ENCODE data around the gene SFR1.
"Not testable (repeated sequence)": the region's sequence is repeated elsewhere in the genome, so short reads cannot be mapped to it uniquely, and the experiment has no call there.

SFR1 gene

GRCh38 chr10:104146882-104147281, 24.9 kb downstream of the SFR1 start:
- Histone ChIP-seq H3K27me3 (ENCODE audit: control insufficient read depth in 5 of 5, insufficient read depth in 4 of 5, low read length in 5 of 5) (no peaks in the 10 kb centered on the region), H3K36me3 (ENCODE audit: control insufficient read depth in 5 of 5, insufficient read depth in 5 of 5, low read length in 5 of 5) (no peaks in the 10 kb centered on the region), H3K9me3 (ENCODE audit: control insufficient read depth in 5 of 5, low read length in 5 of 5) (peaks cover 0 to 3% (median 0%) of the 10 kb centered on the region in 5 donors), H3K4me1 (ENCODE audit: control insufficient read depth in 5 of 5, insufficient read depth in 5 of 5, low read length in 5 of 5) (no peaks in the 10 kb centered on the region), H3K9ac (ENCODE audit: low read length in 5 of 5) (no peak overlapping the region), H3K27ac (ENCODE audit: low read depth, low read length) (no peak overlapping the region), H3K4me3 (ENCODE audit: low read depth in 1 of 5, low read length in 5 of 5) (no peak overlapping the region)

DNA sequence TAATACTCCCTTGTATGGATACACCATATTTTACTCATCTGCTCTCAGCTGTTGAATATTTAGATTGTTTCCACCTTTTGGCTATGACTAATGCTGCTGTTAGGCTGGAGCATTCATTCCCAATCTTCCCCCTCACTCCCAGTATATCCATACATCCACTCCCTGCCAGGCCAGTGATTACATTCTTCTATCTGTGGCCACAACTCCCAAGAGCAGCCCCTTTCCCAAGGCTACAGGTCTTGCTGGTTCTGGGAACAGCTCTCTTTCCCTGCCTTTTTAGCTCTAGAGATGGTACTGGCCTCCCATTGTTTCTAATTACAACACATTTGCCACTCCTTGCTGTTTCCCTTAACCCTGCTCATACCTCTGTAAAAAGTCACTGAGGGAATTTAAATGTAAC, 28.2 kb downstream of the SFR1 start:
- no peak overlapping the region for H3K9ac ChIP-seq (ENCODE audit: low read length in 5 of 5)
- H3K36me3 ChIP-seq (ENCODE audit: control insufficient read depth in 5 of 5, insufficient read depth in 5 of 5, low read length in 5 of 5) = no peaks in the 10 kb centered on the region
- peaks cover 0 to 12% (median 5%) of the 10 kb centered on the region in 5 donors for H3K9me3 ChIP-seq (ENCODE audit: control insufficient read depth in 5 of 5, low read length in 5 of 5)

GRCh38 chr10:104151737-104152136, 29.8 kb downstream of the SFR1 start:
- no peaks in the 10 kb centered on the region for H3K36me3 ChIP-seq (ENCODE audit: control insufficient read depth in 5 of 5, insufficient read depth in 5 of 5, low read length in 5 of 5)
- no peaks in the 10 kb centered on the region for H3K4me1 ChIP-seq (ENCODE audit: control insufficient read depth in 5 of 5, insufficient read depth in 5 of 5, low read length in 5 of 5)
- H3K27me3 ChIP-seq (ENCODE audit: control insufficient read depth in 5 of 5, insufficient read depth in 4 of 5, low read length in 5 of 5) = peaks cover 0 to 13% (median 5%) of the 10 kb centered on the region in 5 donors
- peaks cover 0 to 12% (median 5%) of the 10 kb centered on the region in 5 donors for H3K9me3 ChIP-seq (ENCODE audit: control insufficient read depth in 5 of 5, low read length in 5 of 5)
- no peak overlapping the region for H3K4me3 ChIP-seq (ENCODE audit: low read depth in 1 of 5, low read length in 5 of 5)
- no peak overlapping the region for H3K27ac ChIP-seq (ENCODE audit: low read depth, low read length)
- H3K9ac ChIP-seq (ENCODE audit: low read length in 5 of 5) = no peak overlapping the region

More for the DNA sequence above, 28.2 kb downstream of the SFR1 start:
- Histone ChIP-seq H3K4me1 (ENCODE audit: control insufficient read depth in 5 of 5, insufficient read depth in 5 of 5, low read length in 5 of 5) (no peaks in the 10 kb centered on the region), H3K27ac (ENCODE audit: low read depth, low read length) (no peak overlapping the region), H3K27me3 (ENCODE audit: control insufficient read depth in 5 of 5, insufficient read depth in 4 of 5, low read length in 5 of 5) (peaks cover 0 to 7% (median under 1%) of the 10 kb centered on the region in 5 donors), H3K4me3 (ENCODE audit: low read depth in 1 of 5, low read length in 5 of 5) (no peak overlapping the region)

DNA sequence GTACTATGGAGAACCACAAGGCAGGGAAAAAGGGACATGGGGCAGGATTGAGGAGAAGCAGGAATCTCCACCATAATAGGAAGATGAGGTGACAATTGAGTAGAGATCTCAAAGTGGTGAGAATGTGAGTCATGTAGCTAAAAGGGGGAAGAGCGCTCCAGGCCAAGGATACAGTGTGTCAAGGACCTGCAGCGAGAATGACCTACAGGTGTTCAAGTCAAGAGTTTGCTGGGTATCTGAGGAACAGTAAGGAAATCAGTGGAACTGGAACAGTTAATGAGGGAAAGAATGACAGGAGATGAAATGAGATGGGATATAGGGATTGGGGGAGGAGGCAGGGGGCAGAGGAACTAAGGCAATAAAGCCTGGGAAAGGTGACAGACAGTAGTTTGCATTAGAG, 33.6 kb downstream of the SFR1 start:
- H3K4me1 ChIP-seq (ENCODE audit: control insufficient read depth in 5 of 5, insufficient read depth in 5 of 5, low read length in 5 of 5) = no peaks in the 10 kb centered on the region

DNA sequence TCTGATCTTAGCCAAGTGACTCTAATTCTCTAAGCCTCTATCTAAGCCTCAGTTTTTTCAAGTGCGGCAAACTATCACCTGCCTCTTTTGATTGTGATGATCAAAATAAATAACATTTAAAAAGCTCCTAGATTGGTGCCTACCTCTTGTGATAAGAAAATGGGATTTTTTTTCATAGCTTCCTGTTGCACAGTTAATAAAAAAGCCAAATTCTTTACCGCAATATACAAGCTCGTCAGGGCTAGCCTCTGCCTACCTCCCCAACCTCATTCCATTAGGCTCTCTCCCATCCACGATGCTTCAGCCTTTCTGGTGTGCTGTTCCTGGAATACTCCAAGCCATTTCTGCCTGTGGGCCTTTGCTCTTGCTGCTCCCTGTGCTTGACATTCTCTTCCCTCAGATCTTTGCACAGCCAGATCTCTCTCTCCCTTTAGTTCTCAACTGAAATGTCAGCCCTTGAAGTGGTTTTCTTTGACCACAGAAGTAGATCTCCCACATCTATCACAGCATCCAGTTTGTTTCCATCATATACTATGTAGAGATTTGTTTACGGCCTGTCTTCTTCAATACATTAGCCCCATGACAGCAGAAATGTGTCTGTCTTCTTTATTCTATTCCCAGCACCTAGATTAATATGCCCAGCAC, 48.8 kb downstream of the SFR1 start:
- Histone ChIP-seq H3K4me3 (ENCODE audit: low read depth in 1 of 5, low read length in 5 of 5) (no peak overlapping the region), H3K27ac (ENCODE audit: low read depth, low read length) (no peak overlapping the region), H3K9ac (ENCODE audit: low read length in 5 of 5) (no peak overlapping the region), H3K27me3 (ENCODE audit: control insufficient read depth in 5 of 5, insufficient read depth in 4 of 5, low read length in 5 of 5) (no peaks in the 10 kb centered on the region), H3K4me1 (ENCODE audit: control insufficient read depth in 5 of 5, insufficient read depth in 5 of 5, low read length in 5 of 5) (no peaks in the 10 kb centered on the region), H3K9me3 (ENCODE audit: control insufficient read depth in 5 of 5, low read length in 5 of 5) (no peaks in the 10 kb centered on the region), H3K36me3 (ENCODE audit: control insufficient read depth in 5 of 5, insufficient read depth in 5 of 5, low read length in 5 of 5) (no peaks in the 10 kb centered on the region)

More for the DNA sequence above, 33.6 kb downstream of the SFR1 start:
- Histone ChIP-seq H3K9me3 (ENCODE audit: control insufficient read depth in 5 of 5, low read length in 5 of 5) (peaks cover 0 to 12% (median 5%) of the 10 kb centered on the region in 5 donors), H3K27me3 (ENCODE audit: control insufficient read depth in 5 of 5, insufficient read depth in 4 of 5, low read length in 5 of 5) (peaks cover 0 to 13% (median 5%) of the 10 kb centered on the region in 5 donors), H3K27ac (ENCODE audit: low read depth, low read length) (no peak overlapping the region), H3K4me3 (ENCODE audit: low read depth in 1 of 5, low read length in 5 of 5) (no peak overlapping the region), H3K9ac (ENCODE audit: low read length in 5 of 5) (no peak overlapping the region), H3K36me3 (ENCODE audit: control insufficient read depth in 5 of 5, insufficient read depth in 5 of 5, low read length in 5 of 5) (no peaks in the 10 kb centered on the region)

DNA sequence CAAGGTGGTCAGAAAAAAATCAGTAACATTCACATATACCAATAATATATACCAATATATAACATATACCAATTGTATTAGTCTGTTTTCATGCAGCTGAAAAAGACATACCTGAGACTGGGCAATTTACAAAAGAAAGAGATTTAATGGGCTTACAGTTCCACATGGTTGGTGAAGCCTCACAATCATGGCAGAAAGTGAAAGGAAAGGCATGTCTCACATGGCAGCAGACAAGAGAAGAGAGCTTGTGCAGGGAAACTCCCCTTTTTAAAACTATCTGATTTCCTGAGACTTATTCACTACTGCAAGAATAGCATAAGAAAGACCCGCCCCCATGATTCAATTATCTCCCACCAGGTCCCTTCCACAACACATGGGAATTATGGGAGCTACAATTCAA, 52.2 kb downstream of the SFR1 start:
- H3K4me1 ChIP-seq (ENCODE audit: control insufficient read depth in 5 of 5, insufficient read depth in 5 of 5, low read length in 5 of 5); H3K36me3 ChIP-seq (ENCODE audit: control insufficient read depth in 5 of 5, insufficient read depth in 5 of 5, low read length in 5 of 5): not testable (repeated sequence)

More for the DNA sequence above, 52.2 kb downstream of the SFR1 start:
- not testable (repeated sequence) for H3K27ac ChIP-seq (ENCODE audit: low read depth, low read length); H3K27me3 ChIP-seq (ENCODE audit: control insufficient read depth in 5 of 5, insufficient read depth in 4 of 5, low read length in 5 of 5); H3K9ac ChIP-seq (ENCODE audit: low read length in 5 of 5); H3K4me3 ChIP-seq (ENCODE audit: low read depth in 1 of 5, low read length in 5 of 5); H3K9me3 ChIP-seq (ENCODE audit: control insufficient read depth in 5 of 5, low read length in 5 of 5)
